Measurements from ENCODE around the gene PAK4. TPM values are rescaled to one million over a fixed set of nuclear protein-coding genes. Genes with fewer than 3 reads are reported as not detected.

The PAK4 gene
- total and polyA plus RNA-seq, 2 of the 13 experiments (the other 11 are each of a cell fraction or from before 2014, with no cell fraction given) = 9.5 to 17.8 TPM

GRCh38 chr19:39133431-39134270 is 8.1 kb downstream of the PAK4 start:
- CTCF ChIA-PET (ENCODE audit: low intra/inter-chr PET ratio, low total read pairs) = no interaction called here
- Histone ChIP-seq H3K27ac (ENCODE audit: extremely low read length, insufficient read depth, low read length) (no peak overlapping the region), H3K9me3 (ENCODE audit: low read length) (no peaks in the 10 kb centered on the region), H3K4me3 (replicated peaks in 1 of 3; ENCODE audit: insufficient read depth in 1 of 3, low read depth in 2 of 3, low read length in 3 of 3) (no peak overlapping the region), H2AFZ (ENCODE audit: low read length) (no peak overlapping the region), H3K4me1 (ENCODE audit: insufficient read depth, low read length) (peaks cover 7% of the 10 kb centered on the region), H4K20me1 (ENCODE audit: insufficient read depth, low read length) (peaks cover 35% of the 10 kb centered on the region), H3K4me2 (ENCODE audit: low read depth, low read length) (no peak overlapping the region), H3K36me3 (replicated peaks in 1 of 2; ENCODE audit: control insufficient read depth in 1 of 2, insufficient read depth in 2 of 2, low read length in 2 of 2) (peaks cover 2 to 16% of the 10 kb centered on the region in 2 experiments; a peak in 1 of 5 replicates), H3K27me3 (ENCODE audit: control insufficient read depth in 1 of 2, insufficient read depth in 2 of 2, low read length in 2 of 2) (no peaks in the 10 kb centered on the region), H3K9ac (ENCODE audit: insufficient read depth, low read depth, low read length) (no peak overlapping the region), H3K79me2 (ENCODE audit: insufficient read depth, low read length) (peaks cover 90% of the 10 kb centered on the region)
- in situ Hi-C loops (cut with HindIII; ENCODE audit: extremely low pct_ligation_motif_present, low pct_unique_long_range_greater_than_20kb) = no loop called here
- POLR2A ChIA-PET = interaction anchor here (3.0 kb wide), 1 partner anchor 12 kb away, joined by 13 read pairs; no protein-coding TSS in a partner anchor
- intact Hi-C loops (cut with micrococcal nuclease; ENCODE audit: unreplicated experiment) = no loop called here
- FAIRE-seq (no peak), DNase-seq (ENCODE audit: low spot score) (no peak), ATAC-seq (no peak)
- no TSS peak for BruUV-seq (replicated peaks)
- WGBS (ENCODE audit: low lambda C conversion rate) = 94% methylated on average over 17 of the region's 23 CpGs
- TF ChIP-seq KMT2A (CRISPR knock-in tag; IDR thresholded peaks at IDR 0.05) (no peak), KIAA2018 (CRISPR knock-in tag; IDR thresholded peaks at IDR 0.05; ENCODE audit: borderline replicate concordance) (no peak), ZNF337 (CRISPR knock-in tag; IDR thresholded peaks at IDR 0.05; ENCODE audit: borderline replicate concordance, low read depth) (no peak), DNMT3B (CRISPR knock-in tag; conservative IDR thresholded peaks at IDR 0.05) (no peak), REST (IDR thresholded peaks at IDR 0.05; ENCODE audit: borderline replicate concordance in 1 of 2, low read depth in 1 of 2, low read length in 2 of 2) (no peak), ZC3H13 (CRISPR knock-in tag; IDR thresholded peaks at IDR 0.05) (no peak), PLRG1 (conservative IDR thresholded peaks at IDR 0.05) (no peak), FIP1L1 (IDR thresholded peaks at IDR 0.05; ENCODE audit: borderline replicate concordance, insufficient read depth, low read depth, low read length) (no peak), CENPT (CRISPR knock-in tag; IDR thresholded peaks at IDR 0.05; ENCODE audit: low read depth) (no peak), SP5 (CRISPR knock-in tag; IDR thresholded peaks at IDR 0.05; ENCODE audit: borderline replicate concordance, low read depth) (no peak), SNRNP70 (IDR thresholded peaks at IDR 0.05; ENCODE audit: low read depth, low read length) (no peak), ZSCAN29 (CRISPR knock-in tag; conservative IDR thresholded peaks at IDR 0.05) (no peak)

All from HepG2 (cell line).